Spinal cord (tissue), 10 donors: ENCODE results near the gene NOL3. TPM values are rescaled to one million over a fixed set of nuclear protein-coding genes. Genes with fewer than 3 reads are reported as not detected.

Source experiments
- DNase-seq, 6 donors: peaks; one replicate each; pipeline versions ENCODE4 v3.0.0 to v3.0.0-alpha.2; 2013 to 2015; ENCODE audit warnings: low spot score in 6 of 6, low read depth in 4 of 6
- H3K27ac ChIP-seq: one replicate; pipeline ENCODE4 v1.5.1; 2013; ENCODE audit warnings: low read depth, low read length, control low read depth
- H3K27me3 ChIP-seq: one replicate; pipeline ENCODE4 v1.6.1; 2013; ENCODE audit warnings: low read length; ENCODE audit not compliant: control insufficient read depth, insufficient read depth
- H3K36me3 ChIP-seq: one replicate; pipeline ENCODE4 v1.6.1; 2013; ENCODE audit warnings: low read length; ENCODE audit not compliant: control insufficient read depth, insufficient read depth
- H3K4me1 ChIP-seq: one replicate; pipeline ENCODE4 v1.6.1; 2013; ENCODE audit warnings: low read length; ENCODE audit not compliant: control insufficient read depth, insufficient read depth
- H3K4me3 ChIP-seq: one replicate; pipeline ENCODE4 v1.5.1; 2013; ENCODE audit warnings: low read depth, low read length, control low read depth
- H3K9me3 ChIP-seq: one replicate; pipeline ENCODE4 v1.6.1; 2013; ENCODE audit warnings: low read length; ENCODE audit not compliant: control insufficient read depth, insufficient read depth
- WGBS: methylation state at CpG from one replicate; pipeline ENCODE4 v1.1.5; 2013; ENCODE audit warnings: missing lambda C conversion rate; ENCODE audit not compliant: insufficient coverage; 5-methylcytosine and 5-hydroxymethylcytosine counted together
- polyA plus RNA-seq, 2 donors: library from polyadenylated mRNA; unstranded; fragments of 120-200 nt; gene quantifications; one replicate each; pipeline ENCODE4 v1.2.1, GENCODE V29; 2013; ENCODE audit not compliant: insufficient read length in 2 of 2
- total RNA-seq, 2 donors: library from RNA; depleted of rRNA in 1 of 2; stranded (reverse); fragments of 120-200 nt in 1 of 2; fragments of >200 nt in 1 of 2; gene quantifications; one replicate each; pipeline versions ENCODE4 v1.2.3 to v1.2.4, GENCODE V29; 2013 to 2014
- donor health status: healthy.

NOL3 gene
- total and polyA plus RNA-seq, 4 donors, result 14.0 to 25.4 (median 19.1) TPM

GRCh38 chr16:67187175-67187890 is 17.0 kb downstream of the NOL3 start:
- peak in 1 of 6 donors; percentile 72 for DNase-seq
- 49% methylated on average over 23 of the region's 26 CpGs for WGBS
- H3K36me3 ChIP-seq, result peaks cover 13% of the 10 kb centered on the region
- H3K4me1 ChIP-seq, result peaks cover 45% of the 10 kb centered on the region
- no peak overlapping the region for H3K4me3 ChIP-seq
- no peaks in the 10 kb centered on the region for H3K27me3 ChIP-seq
- H3K9me3 ChIP-seq, result no peaks in the 10 kb centered on the region
- no peak overlapping the region for H3K27ac ChIP-seq

- DNase-seq, result no peak
- Histone ChIP-seq H3K4me1 (peaks cover 52% of the 10 kb centered on the region), H3K27me3 (no peaks in the 10 kb centered on the region), H3K4me3 (no peak overlapping the region), H3K27ac (no peak overlapping the region), H3K9me3 (no peaks in the 10 kb centered on the region), H3K36me3 (peaks cover 18% of the 10 kb centered on the region)
- WGBS, result 78% methylated on average over 4 of the region's 4 CpGs
Observed at GRCh38 chr16:67188323-67188722, 18.0 kb downstream of the NOL3 start.

GRCh38 chr16:67188798-67189197 is 18.5 kb downstream of the NOL3 start:
- peaks cover 22% of the 10 kb centered on the region for H3K36me3 ChIP-seq
- H3K4me1 ChIP-seq, result peaks cover 55% of the 10 kb centered on the region
- H3K9me3 ChIP-seq, result no peaks in the 10 kb centered on the region
- no peak overlapping the region for H3K27ac ChIP-seq
- no peaks in the 10 kb centered on the region for H3K27me3 ChIP-seq
- DNase-seq, result no peak
- WGBS, result 89% methylated on average over 12 of the region's 15 CpGs
- H3K4me3 ChIP-seq, result no peak overlapping the region

- DNase-seq, result no peak
- no peaks in the 10 kb centered on the region for H3K27me3 ChIP-seq
- 35% methylated on average over 3 of the region's 6 CpGs for WGBS
- peaks cover 35% of the 10 kb centered on the region for H3K36me3 ChIP-seq
- no peaks in the 10 kb centered on the region for H3K9me3 ChIP-seq
- H3K4me1 ChIP-seq, result peaks cover 44% of the 10 kb centered on the region
- no peak within 1 kb of the TSS for H3K4me3 ChIP-seq
- H3K27ac ChIP-seq, result no peak within 1 kb of the TSS
Observed at GRCh38 chr16:67190041-67190440, 19.7 kb downstream of the NOL3 start, which contains the start of gene EXOC3L1. TSS of gene EXOC3L1 (minus strand) at chr16:67190136. CDS start at chr16:67189676, 460 bp downstream.

- no peaks in the 10 kb centered on the region for H3K27me3 ChIP-seq
Observed at GRCh38 chr16:67190448-67191399, 20.4 kb downstream of the NOL3 start.

GRCh38 chr16:67191411-67191994 is 21.2 kb downstream of the NOL3 start:
- peaks cover 49% of the 10 kb centered on the region for H3K36me3 ChIP-seq
- no peak for DNase-seq
- peak overlapping the region; percentile 20 for H3K4me3 ChIP-seq
- H3K9me3 ChIP-seq, result no peaks in the 10 kb centered on the region
- no peak overlapping the region for H3K27ac ChIP-seq
- H3K4me1 ChIP-seq, result peaks cover 35% of the 10 kb centered on the region
- no peaks in the 10 kb centered on the region for H3K27me3 ChIP-seq
- WGBS, result 29% methylated on average over 5 of the region's 9 CpGs

More at GRCh38 chr16:67190448-67191399, 20.4 kb downstream of the NOL3 start:
- no peaks in the 10 kb centered on the region for H3K9me3 ChIP-seq
- peaks cover 38% of the 10 kb centered on the region for H3K4me1 ChIP-seq
- no peak overlapping the region for H3K4me3 ChIP-seq
- H3K27ac ChIP-seq, result no peak overlapping the region
- 85% methylated on average over 6 of the region's 13 CpGs for WGBS
- H3K36me3 ChIP-seq, result peaks cover 41% of the 10 kb centered on the region
- no peak for DNase-seq

GRCh38 chr16:67191995-67192681 is 21.8 kb downstream of the NOL3 start, which contains the start of gene E2F4:
TSS of gene E2F4 (plus strand) at chr16:67192155. CDS start at chr16:67192228, 73 bp downstream.
- H3K4me1 ChIP-seq, result peaks cover 28% of the 10 kb centered on the region
- peak within 1 kb of the TSS; percentile 91 for H3K4me3 ChIP-seq
- no peaks in the 10 kb centered on the region for H3K27me3 ChIP-seq
- WGBS, result under 1% methylated on average over 54 of the region's 54 CpGs
- no peaks in the 10 kb centered on the region for H3K9me3 ChIP-seq
- peaks cover 52% of the 10 kb centered on the region for H3K36me3 ChIP-seq
- H3K27ac ChIP-seq, result no peak within 1 kb of the TSS
- DNase-seq, result peak in 5 of 6 donors; percentile 73 to 96 (median 84)

GRCh38 chr16:67192781-67193361 is 22.5 kb downstream of the NOL3 start:
- H3K36me3 ChIP-seq, result peaks cover 56% of the 10 kb centered on the region
- H3K27me3 ChIP-seq, result no peaks in the 10 kb centered on the region
- H3K27ac ChIP-seq, result no peak overlapping the region
- 44% methylated on average over 15 of the region's 17 CpGs for WGBS
- H3K4me1 ChIP-seq, result peaks cover 24% of the 10 kb centered on the region
- H3K4me3 ChIP-seq, result peak overlapping the region; percentile 91
- no peak for DNase-seq
- H3K9me3 ChIP-seq, result no peaks in the 10 kb centered on the region

- Histone ChIP-seq H3K27me3 (no peaks in the 10 kb centered on the region), H3K4me3 (no peak overlapping the region), H3K27ac (no peak overlapping the region), H3K36me3 (peaks cover 61% of the 10 kb centered on the region), H3K4me1 (peaks cover 29% of the 10 kb centered on the region), H3K9me3 (no peaks in the 10 kb centered on the region)
- no peak for DNase-seq
Observed at GRCh38 chr16:67193536-67193935, 23.2 kb downstream of the NOL3 start.
